Stimulated activated CD4-positive, alpha-beta T cell treated with anti-CD3 and anti-CD28 coated beads, TNF-alpha, amount 100 ng/mL, for 48 hours (primary cell): ENCODE data around the gene BLM.

Experiments
- DNase-seq, 3 donors: peaks; one replicate each; pipeline ENCODE4 v3.0.0-alpha.2; 2020; ENCODE audit warnings: low read depth in 3 of 3

Gene BLM

GRCh38 chr15:90691982-90692773 is 25.0 kb upstream of the BLM start:
- no peak for DNase-seq

GRCh38 chr15:90694987-90695386 is 22.2 kb upstream of the BLM start:
- no peak for DNase-seq

GRCh38 chr15:90697175-90697574 is 20.0 kb upstream of the BLM start:
- DNase-seq: no peak

- no peak for DNase-seq
Measured at GRCh38 chr15:90698629-90699028, 18.5 kb upstream of the BLM start.

- DNase-seq: no peak
Measured at GRCh38 chr15:90701048-90701447, 16.1 kb upstream of the BLM start.

- no peak for DNase-seq
Measured at GRCh38 chr15:90701880-90702630, 15.1 kb upstream of the BLM start.

GRCh38 chr15:90703455-90703854 is 13.7 kb upstream of the BLM start:
- no peak for DNase-seq

- no peak for DNase-seq
Measured at GRCh38 chr15:90705212-90705611, 11.9 kb upstream of the BLM start.

GRCh38 chr15:90706394-90707327 is 10.5 kb upstream of the BLM start:
- no peak for DNase-seq

GRCh38 chr15:90707489-90707888 is 9.7 kb upstream of the BLM start:
- DNase-seq: no peak

GRCh38 chr15:90708516-90708915 is 8.6 kb upstream of the BLM start:
- DNase-seq: no peak

- no peak for DNase-seq
Measured at GRCh38 chr15:90709278-90709677, 7.9 kb upstream of the BLM start.

GRCh38 chr15:90710436-90711027 is 6.6 kb upstream of the BLM start:
- no peak for DNase-seq

GRCh38 chr15:90711418-90711824 is 5.7 kb upstream of the BLM start:
- no peak for DNase-seq

- DNase-seq: no peak
Measured at GRCh38 chr15:90711842-90712241, 5.3 kb upstream of the BLM start.

GRCh38 chr15:90713081-90713480 is 4.1 kb upstream of the BLM start:
- no peak for DNase-seq

- no peak for DNase-seq
Measured at GRCh38 chr15:90716317-90716975, 700 bp upstream of the BLM start.

GRCh38 chr15:90718232-90718631 is 1.1 kb downstream of the BLM start:
- DNase-seq: no peak

- DNase-seq: no peak
Measured at GRCh38 chr15:90720131-90720530, 3.0 kb downstream of the BLM start.

GRCh38 chr15:90729261-90729660 is 12.1 kb downstream of the BLM start:
- no peak for DNase-seq

- DNase-seq: no peak
Measured at GRCh38 chr15:90730290-90730689, 13.1 kb downstream of the BLM start.
